WERI-Rb-1 (cell line): ENCODE data around the gene MGST2.
A peak's percentile ranks its signal among the peaks of the same experiment; 100 is the strongest.

Source experiments
- DNase-seq: peaks from one replicate; pipeline ENCODE4 v3.0.0-alpha.2; 2020
- H3K27ac ChIP-seq: fragments of 250-450 bp; sonication (Bioruptor Pico); 2 replicates; pipeline ENCODE4 v1.5.1; 2020; ENCODE audit warnings: mild to moderate bottlenecking, moderate library complexity
- H3K27me3 ChIP-seq: fragments of 250-450 bp; sonication (Bioruptor Pico); 2 replicates; pipeline ENCODE4 v1.5.1; 2021; ENCODE audit warnings: mild to moderate bottlenecking, low read depth, moderate library complexity; ENCODE audit not compliant: insufficient read depth, severe bottlenecking
- H3K36me3 ChIP-seq: fragments of 250-450 bp; sonication (Bioruptor Pico); 2 replicates; pipeline ENCODE4 v1.5.1; 2020; ENCODE audit warnings: mild to moderate bottlenecking, moderate library complexity
- H3K4me3 ChIP-seq: 2 replicates; pipeline ENCODE4 v1.5.1; 2011; ENCODE audit warnings: low read depth, mild to moderate bottlenecking, control low read depth, low read length
- H3K9me3 ChIP-seq: fragments of 250-450 bp; sonication (Bioruptor Pico); 2 replicates; pipeline ENCODE4 v1.5.1; 2021; ENCODE audit warnings: mild to moderate bottlenecking, moderate library complexity; ENCODE audit not compliant: severe bottlenecking
- CTCF ChIP-seq: IDR thresholded peaks from 2 replicates; pipeline ENCODE4 v1.5.1; 2011; ENCODE audit warnings: low read depth, mild to moderate bottlenecking, control low read depth, inconsistent platforms, low read length

MGST2 gene

DNA sequence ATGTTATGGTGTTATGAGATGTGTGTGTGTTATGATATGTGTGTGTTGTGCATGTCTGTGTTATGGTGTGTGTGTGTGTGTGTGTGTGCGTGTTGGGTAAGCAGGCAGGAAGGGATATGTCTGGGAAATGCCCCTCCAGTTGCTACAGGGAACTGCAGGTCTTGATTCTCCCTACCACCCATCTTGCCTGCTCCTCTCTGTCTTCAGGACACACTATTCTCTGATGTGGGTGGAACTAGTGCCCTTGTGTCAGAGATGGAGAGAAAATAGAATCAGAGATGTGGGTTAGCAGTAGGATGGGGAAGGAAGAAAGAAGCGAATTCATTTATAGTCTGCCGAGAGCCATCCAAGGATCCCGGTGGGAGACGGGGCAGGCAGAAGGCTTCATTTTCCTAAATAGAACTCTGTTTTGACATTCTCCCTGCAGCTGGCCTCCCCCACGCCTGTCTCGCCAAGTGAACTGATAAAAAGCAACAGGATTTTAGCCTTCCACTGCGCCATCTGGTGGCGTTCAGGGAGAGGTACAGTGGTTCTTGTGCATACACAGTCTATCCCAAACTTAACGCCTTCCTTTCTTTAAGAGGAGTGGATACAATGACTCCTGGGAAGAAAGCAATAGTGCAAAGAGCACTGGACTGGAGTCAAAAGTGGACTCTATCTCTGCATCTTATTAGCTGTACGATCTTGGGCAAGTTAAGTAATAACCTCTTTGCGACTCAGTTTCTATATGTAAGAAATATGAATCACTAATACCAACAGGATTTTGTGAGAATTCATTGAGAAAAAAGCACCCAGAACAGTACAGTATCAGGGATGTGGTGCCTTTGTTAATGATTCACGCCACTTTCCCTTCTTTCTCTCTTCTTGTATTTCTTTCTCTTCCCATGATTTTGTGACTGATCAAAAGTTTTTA, 14.1 kb upstream of the MGST2 start:
- Histone ChIP-seq H3K9me3 (no peaks in the 10 kb centered on the region), H3K27me3 (no peaks in the 10 kb centered on the region), H3K27ac (no peak overlapping the region), H3K36me3 (no peaks in the 10 kb centered on the region), H3K4me3 (no peak overlapping the region)
- TF ChIP-seq CTCF: peak; percentile 95
- DNase-seq: peak; percentile 78

GRCh38 chr4:139654516-139654915, 11.1 kb upstream of the MGST2 start:
- Histone ChIP-seq H3K36me3 (no peaks in the 10 kb centered on the region), H3K9me3 (no peaks in the 10 kb centered on the region), H3K4me3 (no peak overlapping the region), H3K27ac (no peak overlapping the region), H3K27me3 (no peaks in the 10 kb centered on the region)
- no peak for TF ChIP-seq CTCF
- no peak for DNase-seq

DNA sequence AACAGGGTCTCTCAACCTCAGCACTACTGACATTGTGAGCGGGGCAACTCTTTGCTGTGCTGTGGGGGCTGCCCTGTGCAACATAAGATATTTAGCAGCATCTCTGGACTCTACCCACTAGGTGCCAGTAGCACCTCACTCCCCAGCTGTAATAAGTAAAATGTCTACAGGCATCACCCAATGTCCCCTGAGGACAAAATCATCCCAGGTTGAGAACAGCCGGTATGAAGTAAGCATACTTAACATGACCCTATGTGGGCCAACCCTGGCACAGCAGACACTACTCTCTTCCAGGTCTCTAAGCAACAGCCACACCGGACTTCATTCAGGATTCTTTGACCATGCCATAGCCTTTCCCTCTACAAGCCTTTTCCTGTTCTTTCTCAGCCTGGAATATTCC, 10.5 kb upstream of the MGST2 start:
- Histone ChIP-seq H3K36me3 (no peaks in the 10 kb centered on the region), H3K27me3 (no peaks in the 10 kb centered on the region), H3K9me3 (no peaks in the 10 kb centered on the region), H3K27ac (no peak overlapping the region), H3K4me3 (no peak overlapping the region)
- DNase-seq: peak; percentile 71
- TF ChIP-seq CTCF: peak; percentile 76

GRCh38 chr4:139656614-139657486, 8.8 kb upstream of the MGST2 start:
- peak; percentile 85 for DNase-seq
- Histone ChIP-seq H3K9me3 (no peaks in the 10 kb centered on the region), H3K4me3 (peak overlapping the region; percentile 29; the same call in 1 of the 2 replicates), H3K36me3 (no peaks in the 10 kb centered on the region), H3K27me3 (no peaks in the 10 kb centered on the region), H3K27ac (peak overlapping the region; percentile 6)
- TF ChIP-seq CTCF: peak; percentile 95

- 0 out of 2 replicates have a peak, but pooled peaks have one; percentile 1 for TF ChIP-seq CTCF
- Histone ChIP-seq H3K4me3 (no peak overlapping the region), H3K27ac (no peak overlapping the region), H3K36me3 (no peaks in the 10 kb centered on the region), H3K9me3 (no peaks in the 10 kb centered on the region), H3K27me3 (no peaks in the 10 kb centered on the region)
- no peak for DNase-seq
These were observed 7.4 kb upstream of the MGST2 start for GRCh38 chr4:139658185-139658584.
